ENCODE results near the gene PLAGL2.
"Not testable (repeated sequence)": the region's sequence is repeated elsewhere in the genome, so short reads cannot be mapped to it uniquely, and the experiment has no call there.

Gene PLAGL2

GRCh38 chr20:32204205-32205109 lies 3.1 kb downstream of the PLAGL2 start:
- DNase-seq (ENCODE audit: low read depth in 2 of 3, low spot score in 2 of 3), result peak in 2 of 3 experiments; percentile 48 to 57

DNA sequence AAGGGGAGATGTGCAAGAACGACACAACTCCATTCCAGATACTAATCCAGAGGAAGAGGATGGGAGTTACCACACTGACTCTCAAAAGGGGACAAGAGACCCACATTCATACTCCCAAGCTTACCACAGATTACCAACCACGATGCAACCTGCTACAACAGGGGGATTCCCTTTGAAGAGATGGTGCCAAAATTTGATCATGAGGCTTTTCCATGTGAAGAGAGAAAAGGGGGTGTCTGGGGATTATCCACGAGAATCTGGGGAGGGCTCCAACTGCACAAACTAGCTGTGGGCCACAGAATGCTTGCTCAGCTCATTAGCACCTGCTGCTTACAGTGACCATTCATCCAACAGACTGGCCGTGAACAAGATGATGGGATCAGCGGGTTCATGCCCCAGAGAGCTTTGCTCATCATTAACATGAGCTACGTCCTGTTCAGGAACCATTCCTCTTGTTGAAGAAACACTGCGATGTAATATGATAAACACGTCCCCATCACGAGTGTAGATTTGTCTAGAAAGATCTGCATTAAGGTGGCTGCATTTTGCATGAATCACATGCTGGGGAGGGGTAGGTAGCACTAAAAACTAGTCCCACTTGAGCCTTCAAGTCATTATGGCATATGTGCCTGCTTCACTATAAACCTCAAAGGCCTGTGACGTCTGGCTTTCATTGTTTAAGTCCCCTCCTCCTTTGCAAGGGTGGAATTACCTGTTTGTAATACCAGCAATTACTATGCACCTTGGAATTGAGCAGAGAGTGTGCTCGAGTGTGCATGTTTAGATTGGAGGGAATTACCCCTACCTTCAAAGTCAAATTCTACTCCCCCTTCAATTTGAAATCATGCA lies 4.0 kb downstream of the PLAGL2 start:
- no peak for DNase-seq (ENCODE audit: low read depth in 2 of 3, low spot score in 2 of 3)

DNA sequence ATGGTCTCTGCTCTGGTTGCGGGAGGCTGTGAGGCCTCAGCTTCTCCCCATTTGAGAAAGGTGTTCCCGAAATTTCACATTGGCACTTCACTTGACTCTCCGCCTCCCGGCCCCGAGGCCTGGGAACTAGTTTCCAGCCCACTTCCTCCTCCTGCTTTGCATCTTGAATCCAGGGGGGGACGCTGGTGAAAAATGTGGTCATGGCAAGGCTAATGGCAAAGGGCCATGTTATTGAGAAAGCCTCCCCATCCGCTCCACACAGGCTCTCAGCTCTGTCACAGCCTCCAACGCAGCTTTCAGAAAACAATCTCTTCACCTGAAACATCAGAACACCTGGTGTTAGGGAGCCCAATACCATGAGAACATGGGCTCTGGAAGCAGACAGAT lies 5.6 kb downstream of the PLAGL2 start:
- no peak for DNase-seq (ENCODE audit: low read depth in 2 of 3, low spot score in 2 of 3)

GRCh38 chr20:32201296-32201976 lies 6.1 kb downstream of the PLAGL2 start:
- no peak for DNase-seq (ENCODE audit: low read depth in 2 of 3, low spot score in 2 of 3)

GRCh38 chr20:32199006-32199405 lies 8.5 kb downstream of the PLAGL2 start:
- no peak for DNase-seq (ENCODE audit: low read depth in 2 of 3, low spot score in 2 of 3)

GRCh38 chr20:32197136-32197535 lies 10.4 kb downstream of the PLAGL2 start:
- DNase-seq (ENCODE audit: low read depth in 2 of 3, low spot score in 2 of 3), result not testable (repeated sequence)

DNA sequence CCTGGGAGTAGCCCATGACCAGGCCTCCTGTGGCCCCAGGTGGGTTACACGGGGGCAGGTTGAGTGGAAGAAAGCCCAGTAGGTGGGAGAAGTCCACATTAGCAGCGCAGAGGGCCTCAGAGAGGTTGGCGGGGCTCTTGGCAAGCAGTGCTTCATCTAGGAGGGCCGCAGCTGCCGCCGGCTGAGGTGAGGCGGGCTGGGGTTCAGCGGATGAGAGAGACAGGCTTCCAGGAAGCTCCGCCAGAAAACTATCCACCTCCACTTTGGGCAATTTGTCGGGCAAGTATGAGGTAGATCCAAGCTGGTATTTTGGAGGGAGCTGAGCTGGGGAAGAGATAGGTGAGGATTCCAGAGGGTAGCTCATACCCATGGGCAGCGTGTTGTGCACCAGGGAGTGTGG lies 10.9 kb downstream of the PLAGL2 start:
- DNase-seq (ENCODE audit: low read depth in 2 of 3, low spot score in 2 of 3), result not testable (repeated sequence)

DNA sequence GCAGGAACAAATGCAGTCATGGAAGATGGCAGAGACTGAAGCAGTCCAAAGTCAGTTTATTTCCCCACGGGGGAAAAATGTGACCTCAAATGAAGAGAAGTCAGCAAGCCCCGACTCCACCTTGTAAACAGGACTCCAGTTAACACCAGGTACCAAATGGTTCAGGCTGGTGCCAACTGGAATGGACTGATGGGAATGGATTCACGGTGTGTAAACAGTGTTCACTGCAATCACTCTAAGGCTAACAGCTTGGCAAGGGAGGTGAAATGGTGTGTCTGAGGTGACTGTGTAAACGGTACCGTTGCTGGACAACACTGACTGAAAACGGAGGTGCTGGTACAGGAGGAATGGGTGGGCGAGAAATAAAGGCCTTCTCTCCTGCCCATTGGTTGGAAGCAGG lies 12.0 kb downstream of the PLAGL2 start:
- DNase-seq (ENCODE audit: low read depth in 2 of 3, low spot score in 2 of 3), result no peak

- no peak for DNase-seq (ENCODE audit: low read depth in 2 of 3, low spot score in 2 of 3)
Measured at GRCh38 chr20:32193996-32194395, 13.5 kb downstream of the PLAGL2 start.

- DNase-seq (ENCODE audit: low read depth in 2 of 3, low spot score in 2 of 3), result not testable (repeated sequence)
Measured at GRCh38 chr20:32193336-32193735, 14.2 kb downstream of the PLAGL2 start.

GRCh38 chr20:32192698-32193097 lies 14.8 kb downstream of the PLAGL2 start:
- DNase-seq (ENCODE audit: low read depth in 2 of 3, low spot score in 2 of 3), result no peak

- no peak for DNase-seq (ENCODE audit: low read depth in 2 of 3, low spot score in 2 of 3)
Measured at GRCh38 chr20:32191873-32192272, 15.7 kb downstream of the PLAGL2 start.

DNA sequence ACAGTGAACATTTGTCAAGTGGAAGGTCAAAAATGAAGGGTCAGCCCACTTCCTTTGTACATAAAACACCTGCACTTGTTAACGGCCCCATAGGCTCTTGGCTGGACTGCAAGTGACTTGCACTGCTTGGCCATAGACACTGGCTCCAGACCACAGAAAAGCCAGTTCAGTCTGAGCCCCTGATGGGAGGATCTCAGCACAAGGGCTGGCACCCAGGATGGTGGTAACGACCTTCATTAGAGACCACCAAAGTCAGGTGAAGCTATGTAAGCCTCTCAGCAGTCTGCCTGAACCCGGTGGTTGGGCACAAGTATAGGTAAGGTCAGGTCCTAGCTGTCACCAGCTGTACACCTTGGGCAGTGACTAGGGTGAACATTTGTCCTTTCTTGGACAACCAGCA lies 16.1 kb downstream of the PLAGL2 start:
- DNase-seq (ENCODE audit: low read depth in 2 of 3, low spot score in 2 of 3), result no peak

GRCh38 chr20:32190616-32191415 lies 16.7 kb downstream of the PLAGL2 start:
- peak in 1 of 3 experiments; percentile 40 for DNase-seq (ENCODE audit: low read depth in 2 of 3, low spot score in 2 of 3)

DNA sequence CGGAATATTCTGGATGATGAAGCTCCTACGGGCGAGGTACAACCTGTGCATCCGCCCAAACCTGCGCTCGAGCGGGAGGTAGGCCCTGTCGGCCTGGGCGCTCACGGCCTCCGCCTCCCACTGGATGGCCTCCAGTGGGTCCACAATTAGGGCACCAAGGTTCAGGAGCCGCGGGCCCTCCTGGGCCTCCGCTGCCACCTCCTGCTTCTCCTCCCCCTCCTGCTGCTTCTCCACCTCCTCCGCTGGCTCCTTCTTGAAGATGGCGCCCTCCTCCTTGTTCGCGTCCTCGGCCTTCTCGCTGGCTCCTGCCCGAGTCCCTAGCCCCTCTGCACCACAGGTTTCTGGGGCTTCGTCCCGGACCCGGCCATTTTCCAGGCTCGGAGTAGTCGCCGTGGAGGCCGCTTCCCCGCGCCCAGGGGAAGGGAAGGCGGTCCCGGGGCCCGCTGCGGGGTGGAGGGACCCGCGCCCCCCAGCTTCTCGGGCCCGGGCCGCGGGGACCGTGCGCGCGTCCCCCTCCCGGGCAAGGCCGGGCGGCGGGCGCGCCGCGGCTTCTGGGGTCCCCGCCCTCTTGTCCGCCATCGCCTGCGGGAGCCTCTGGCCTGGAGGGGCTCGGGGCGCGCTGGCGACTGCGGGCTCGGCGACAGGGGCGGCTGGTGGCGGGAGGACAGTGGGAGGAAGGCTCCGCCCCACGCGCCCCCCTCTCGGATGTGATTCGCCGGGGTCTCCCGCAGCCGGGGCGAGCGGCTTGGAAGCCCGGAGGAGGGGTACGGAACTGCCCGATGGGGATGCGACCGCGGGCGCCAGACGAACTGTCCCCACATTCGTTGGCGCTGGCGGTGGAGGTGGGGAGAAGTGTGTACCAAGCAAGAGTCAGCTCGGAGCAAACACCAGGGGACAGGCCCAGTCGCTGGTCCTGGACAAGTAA lies 17.6 kb downstream of the PLAGL2 start:
- peak in 1 of 3 experiments; percentile 40 for DNase-seq (ENCODE audit: low read depth in 2 of 3, low spot score in 2 of 3)

DNA sequence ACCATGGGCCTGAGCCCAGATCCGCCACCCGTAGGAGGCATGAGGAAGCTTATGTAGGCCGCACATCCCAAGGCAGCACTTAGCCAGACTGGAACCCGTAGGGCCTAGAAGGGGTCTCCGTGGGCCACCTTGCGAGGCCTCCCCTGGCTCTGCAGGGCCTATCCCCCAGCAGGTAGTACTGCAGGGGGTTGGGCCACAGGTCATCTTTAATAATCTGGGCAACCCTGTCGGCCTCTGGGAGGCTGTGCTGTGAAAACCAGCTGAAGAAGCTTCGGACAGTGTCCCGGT lies 18.5 kb downstream of the PLAGL2 start:
- DNase-seq (ENCODE audit: low read depth in 2 of 3, low spot score in 2 of 3), result no peak

DNA sequence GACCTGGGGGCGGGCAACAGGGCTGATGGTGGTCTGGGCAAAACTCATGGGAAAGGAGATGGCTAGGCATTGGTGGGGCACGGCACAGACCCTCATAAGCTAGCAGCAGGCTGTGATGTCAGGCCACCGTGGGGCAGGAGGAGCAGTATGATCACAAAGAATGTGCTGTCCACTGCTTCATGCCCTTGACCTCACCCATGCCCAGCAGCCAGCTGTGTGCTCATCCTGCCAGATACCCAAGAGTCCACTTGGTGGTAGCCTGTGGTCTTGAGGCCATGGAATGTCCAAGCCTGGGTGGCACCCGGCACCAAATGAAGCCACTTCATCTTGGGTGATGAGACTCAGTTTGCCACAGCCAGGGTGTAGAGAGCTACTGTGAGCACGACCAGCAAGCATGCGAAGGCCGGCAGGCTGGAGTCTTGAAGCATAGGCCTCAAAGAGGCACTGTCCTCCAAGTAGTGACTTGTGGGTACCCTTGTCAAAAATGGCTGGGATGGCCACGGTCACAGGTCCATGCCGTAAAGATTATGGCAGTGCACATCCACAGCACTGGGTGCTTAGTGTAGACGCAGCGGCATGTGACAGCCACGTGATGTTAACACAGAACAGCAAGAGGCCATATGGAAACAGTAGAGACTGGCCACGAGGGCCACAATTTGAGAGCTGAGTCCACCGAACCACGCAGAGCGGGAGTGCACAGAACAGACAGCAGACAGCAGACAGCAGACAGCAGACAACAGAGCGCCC lies 19.0 kb downstream of the PLAGL2 start:
- DNase-seq (ENCODE audit: low read depth in 2 of 3, low spot score in 2 of 3), result no peak

DNA sequence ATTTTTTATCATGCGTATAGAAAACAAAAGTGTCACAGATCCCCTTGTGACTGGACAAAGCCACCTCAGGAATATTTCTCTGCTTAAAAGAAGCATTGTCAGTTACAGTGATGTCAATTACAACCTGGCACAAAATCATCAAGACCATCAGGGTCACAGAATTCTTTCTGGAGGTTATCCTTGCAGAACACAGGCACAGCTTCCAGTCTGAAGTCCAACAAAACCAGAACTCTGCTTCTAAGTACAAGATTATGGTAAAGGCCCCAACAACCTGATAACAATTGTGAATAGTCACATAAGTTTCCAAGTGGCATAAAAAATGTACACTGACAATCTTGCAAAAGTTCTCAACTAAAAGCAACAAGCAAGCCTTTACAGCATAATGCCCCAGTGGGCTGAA lies 21.0 kb downstream of the PLAGL2 start:
- DNase-seq (ENCODE audit: low read depth in 2 of 3, low spot score in 2 of 3), result no peak

GRCh38 chr20:32184961-32185603 lies 22.5 kb downstream of the PLAGL2 start:
- no peak for DNase-seq (ENCODE audit: low read depth in 2 of 3, low spot score in 2 of 3)

All from activated CD8-positive, alpha-beta memory T cell treated with anti-CD3 and anti-CD28 coated beads for 48 hours (primary cell).